T-helper 2 cell (primary cell): Measurements from ENCODE around the gene ZNF366.

ENCODE experiments used
- DNase-seq, 5 experiments: peaks; one replicate each; pipeline versions ENCODE4 v3.0.0 to v3.0.0-alpha.2; 2012 to 2022

ZNF366 gene

GRCh38 chr5:72488756-72489155, 18.5 kb downstream of the ZNF366 start:
- DNase-seq = no peak

DNA sequence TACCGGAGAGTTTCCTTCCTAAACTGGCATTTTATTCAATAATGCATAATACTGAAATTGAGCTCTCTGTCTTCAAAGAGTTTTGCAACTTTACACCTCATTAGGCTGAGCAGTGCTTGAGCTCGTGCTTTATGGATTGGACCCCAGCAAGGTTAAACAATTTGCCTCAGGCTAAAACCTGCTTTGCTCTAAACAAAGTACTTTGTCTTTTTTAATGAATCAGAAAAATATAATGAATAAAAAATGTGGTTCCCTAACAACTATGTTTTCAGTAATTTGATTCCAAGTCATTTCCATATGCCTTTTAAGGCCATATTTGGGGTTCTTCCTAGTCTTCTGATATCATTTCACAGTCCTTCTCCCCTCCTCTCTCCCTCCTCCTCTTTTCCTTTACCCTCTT, 20.0 kb downstream of the ZNF366 start:
- no peak for DNase-seq

DNA sequence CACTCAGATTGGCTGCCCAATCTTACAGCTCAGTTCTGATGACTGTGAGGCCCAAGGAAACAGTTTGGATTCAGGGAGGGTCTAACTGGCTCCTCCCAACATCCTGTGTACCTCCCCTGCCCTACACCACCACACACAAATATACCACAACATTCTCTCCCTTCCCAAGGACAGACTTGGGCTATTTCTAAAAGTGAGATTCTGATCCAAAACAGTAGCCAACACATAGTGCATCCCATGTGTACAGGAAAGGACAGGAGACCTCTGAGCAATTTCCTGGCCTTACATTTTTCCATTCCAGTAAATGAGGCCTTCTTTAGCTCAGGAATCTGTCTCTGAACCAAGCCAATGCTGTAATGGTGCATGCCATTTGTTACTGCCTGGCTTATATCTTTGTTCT, 20.8 kb downstream of the ZNF366 start:
- no peak for DNase-seq

DNA sequence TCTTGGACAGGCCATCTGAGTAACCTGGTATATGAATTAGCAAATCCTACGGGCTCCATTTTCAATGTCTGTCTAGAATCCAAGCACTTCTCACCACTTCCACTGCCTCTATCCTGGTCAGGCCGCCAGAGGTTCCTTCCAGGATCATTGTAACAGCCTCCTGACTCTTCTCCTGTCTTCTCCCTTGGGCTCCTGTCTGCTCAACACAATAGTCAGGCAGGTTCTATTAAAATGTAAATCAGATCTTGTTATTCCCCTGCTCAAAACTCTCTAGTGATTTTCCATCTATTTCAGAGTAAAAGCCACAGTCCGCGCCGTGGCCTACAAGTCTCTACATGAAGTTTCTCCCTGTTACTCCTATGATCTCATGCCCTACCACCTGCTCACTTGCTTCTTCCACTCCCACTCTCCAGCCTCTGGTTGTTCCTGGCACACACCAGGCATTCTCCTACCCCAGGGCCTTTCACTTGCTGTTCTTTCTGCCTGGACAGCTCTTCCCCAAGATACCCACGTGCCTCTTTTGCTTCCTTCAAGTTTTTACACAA, 21.7 kb downstream of the ZNF366 start:
- DNase-seq = no peak

- DNase-seq = no peak
These were observed 25.2 kb downstream of the ZNF366 start for GRCh38 chr5:72482046-72482445.

- no peak for DNase-seq
These were observed 26.4 kb downstream of the ZNF366 start for GRCh38 chr5:72480841-72481240.

GRCh38 chr5:72479921-72480320, 27.3 kb downstream of the ZNF366 start:
- no peak for DNase-seq

GRCh38 chr5:72478684-72479083, 28.5 kb downstream of the ZNF366 start:
- DNase-seq = no peak

GRCh38 chr5:72478276-72478675, 28.9 kb downstream of the ZNF366 start:
- DNase-seq = no peak

- no peak for DNase-seq
These were observed 29.6 kb downstream of the ZNF366 start for GRCh38 chr5:72477644-72478043.

GRCh38 chr5:72477176-72477575, 30.0 kb downstream of the ZNF366 start:
- no peak for DNase-seq

- DNase-seq = no peak
These were observed 30.5 kb downstream of the ZNF366 start for GRCh38 chr5:72476721-72477120.

- no peak for DNase-seq
These were observed 30.9 kb downstream of the ZNF366 start for GRCh38 chr5:72476275-72476674.

DNA sequence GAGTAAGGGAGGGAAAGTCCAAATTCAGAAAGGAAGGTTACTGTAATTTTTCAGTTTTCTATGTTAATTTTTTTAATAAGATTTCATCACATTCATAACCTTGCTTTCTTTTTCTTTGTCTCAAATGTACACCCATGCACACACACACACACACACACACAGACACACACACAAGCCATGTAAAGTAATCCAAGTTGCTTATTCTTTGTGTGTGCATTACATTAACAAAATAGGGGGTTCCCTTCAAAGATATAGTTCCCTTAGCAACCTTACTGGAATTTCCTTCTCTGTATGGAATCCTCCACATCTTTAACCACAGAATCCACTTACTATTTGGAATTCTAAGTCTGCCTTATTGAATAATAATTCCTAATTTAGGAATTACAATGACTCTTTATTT, 32.7 kb downstream of the ZNF366 start:
- no peak for DNase-seq

DNA sequence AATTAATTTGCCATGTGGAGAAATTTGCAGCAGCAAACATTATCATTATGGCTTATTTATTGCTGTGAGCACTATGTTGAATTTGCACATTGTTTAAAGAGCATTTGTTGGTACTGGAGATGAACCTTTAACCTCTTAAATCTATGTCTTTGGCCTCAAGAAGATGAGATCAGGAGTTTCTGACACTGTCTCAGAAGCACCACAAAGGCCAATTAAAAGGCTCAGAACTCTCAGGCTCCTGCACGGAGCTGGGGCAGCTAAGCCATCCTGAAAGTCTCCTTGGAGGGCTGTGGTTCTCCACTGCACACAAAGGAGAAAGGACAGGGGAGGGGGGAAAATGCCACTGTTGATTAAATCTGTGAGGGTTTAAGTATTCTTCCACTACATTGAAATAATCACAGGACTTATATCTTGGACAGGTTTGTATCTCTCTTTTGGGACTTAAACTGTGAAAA, 33.1 kb downstream of the ZNF366 start:
- DNase-seq = no peak

- DNase-seq = no peak
These were observed 34.4 kb downstream of the ZNF366 start for GRCh38 chr5:72472666-72473422.

DNA sequence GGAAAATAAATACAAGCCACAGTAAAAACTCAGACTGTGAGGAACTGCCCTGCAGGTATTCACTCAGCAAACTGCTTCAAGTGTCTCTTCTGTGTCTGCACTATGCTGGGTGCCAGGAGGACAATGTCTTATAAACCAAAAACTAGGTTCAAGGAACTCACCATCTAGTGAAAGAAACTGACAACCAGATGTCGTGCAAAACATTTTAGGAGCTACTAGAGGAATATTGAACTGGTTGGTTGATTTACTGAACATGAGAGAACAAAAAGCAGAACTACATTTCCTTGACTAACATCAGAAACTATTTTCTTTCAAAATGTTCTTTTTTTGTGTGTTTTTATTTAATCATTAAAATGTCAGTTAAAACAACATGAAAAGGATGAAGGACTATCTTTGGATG, 35.2 kb downstream of the ZNF366 start:
- no peak for DNase-seq

DNA sequence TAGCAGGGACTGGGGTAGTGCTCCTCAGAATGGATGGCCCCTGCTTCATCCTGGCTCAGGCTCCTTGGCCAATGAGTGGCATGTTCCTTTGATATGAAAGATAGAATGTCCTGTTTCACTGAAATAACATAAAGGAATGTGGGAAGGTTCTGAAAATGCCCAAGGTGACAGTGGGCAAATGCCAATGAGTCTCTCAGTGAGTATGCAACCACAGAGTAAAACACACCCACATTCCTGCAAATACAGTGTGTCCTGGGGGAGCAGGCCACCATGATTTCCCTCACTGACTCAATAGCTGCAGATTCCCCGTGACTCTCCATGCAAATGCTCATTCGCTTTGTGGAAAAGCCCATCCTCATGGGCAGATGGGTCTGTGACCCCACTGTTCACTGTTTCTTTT, 36.4 kb downstream of the ZNF366 start:
- DNase-seq = no peak

DNA sequence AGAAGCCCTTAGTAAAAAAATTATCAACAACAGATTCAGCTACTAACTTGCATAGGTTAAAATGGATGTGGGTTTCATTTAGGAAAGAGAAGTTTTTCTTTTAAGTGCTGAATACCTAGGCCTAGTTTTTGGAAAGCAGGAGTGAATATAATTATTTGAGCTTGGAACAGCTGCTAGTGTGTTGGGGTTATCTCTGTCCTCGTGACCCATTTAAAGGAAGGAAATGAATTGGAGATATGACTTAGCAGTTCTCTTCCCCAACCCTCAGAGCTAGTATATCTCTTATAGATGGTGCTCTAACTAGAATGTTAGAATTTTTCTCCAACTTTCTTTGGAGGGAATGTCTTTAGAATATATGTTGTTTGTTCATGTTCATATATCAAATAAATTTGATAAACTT, 38.6 kb downstream of the ZNF366 start:
- DNase-seq = no peak

- no peak for DNase-seq
These were observed 39.2 kb downstream of the ZNF366 start for GRCh38 chr5:72468024-72468423.

- DNase-seq = no peak
These were observed 39.7 kb downstream of the ZNF366 start for GRCh38 chr5:72467461-72467860.

- no peak for DNase-seq
These were observed 41.3 kb downstream of the ZNF366 start for GRCh38 chr5:72465601-72466563.

GRCh38 chr5:72465066-72465465, 42.1 kb downstream of the ZNF366 start:
- no peak for DNase-seq

DNA sequence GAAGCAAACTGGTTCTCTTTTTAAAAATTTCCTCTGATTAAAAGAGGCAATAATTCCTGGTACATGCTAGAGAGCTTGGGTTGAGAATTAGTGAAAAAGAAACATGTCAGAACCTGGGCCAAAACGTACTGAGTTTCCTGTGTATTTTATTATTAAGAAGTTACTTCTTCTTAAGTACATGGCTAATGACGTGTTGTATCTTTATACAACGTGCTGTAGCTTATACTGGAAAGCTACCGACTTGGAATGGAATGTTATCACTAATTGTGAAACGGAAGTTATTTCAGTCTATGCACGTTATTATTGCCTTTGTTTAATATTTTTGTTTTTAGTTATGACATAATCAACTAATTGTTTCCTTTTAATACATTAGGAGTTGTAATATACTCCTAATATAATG, 43.1 kb downstream of the ZNF366 start:
- DNase-seq = no peak
